Neural crest cell (in vitro differentiated cells): ENCODE results near the gene GAB2. TPM values are rescaled to one million over a fixed set of nuclear protein-coding genes. Genes with fewer than 3 reads are reported as not detected.

Experiments used
- DNase-seq: peaks from one replicate; pipeline ENCODE4 v3.0.0; 2021; ENCODE audit warnings: low read depth, mixed read lengths, low spot score
- H3K27ac Mint-ChIP-seq: one replicate; pipeline ENCODE4 v1.8.0; 2021; ENCODE audit warnings: mild to moderate bottlenecking, mixed read lengths; ENCODE audit not compliant: unreplicated experiment
- H3K27me3 Mint-ChIP-seq: 2 replicates; pipeline ENCODE4 v1.8.0; 2021; ENCODE audit warnings: low read depth, mild to moderate bottlenecking, mixed read lengths
- H3K36me3 Mint-ChIP-seq: 2 replicates; pipeline ENCODE4 v1.8.0; 2021; ENCODE audit warnings: low read depth, mild to moderate bottlenecking, mixed read lengths
- H3K4me1 Mint-ChIP-seq: 2 replicates; pipeline ENCODE4 v1.8.0; 2021; ENCODE audit warnings: mixed read lengths
- H3K4me3 Mint-ChIP-seq: one replicate; pipeline ENCODE4 v1.8.0; 2021; ENCODE audit warnings: mild to moderate bottlenecking, mixed read lengths
- H3K9me3 Mint-ChIP-seq: 2 replicates; pipeline ENCODE4 v1.8.0; 2021; ENCODE audit warnings: mixed read lengths
- total RNA-seq: library from RNA; stranded (reverse); gene quantifications from 2 replicates; pipeline ENCODE4 v1.2.1, GENCODE V29; 2021
- TF ChIP-seq, protein P1 (sequence below): fragments of 200-600 bp; sonication (generic); conservative IDR thresholded peaks from 2 replicates; pipeline ENCODE4 v1.5.0; 2021; ENCODE audit warnings: antibody characterized with exemption, mild to moderate bottlenecking

The GAB2 gene
- total RNA-seq, 1 donor from 2014 or later = 27.9 TPM

DNA sequence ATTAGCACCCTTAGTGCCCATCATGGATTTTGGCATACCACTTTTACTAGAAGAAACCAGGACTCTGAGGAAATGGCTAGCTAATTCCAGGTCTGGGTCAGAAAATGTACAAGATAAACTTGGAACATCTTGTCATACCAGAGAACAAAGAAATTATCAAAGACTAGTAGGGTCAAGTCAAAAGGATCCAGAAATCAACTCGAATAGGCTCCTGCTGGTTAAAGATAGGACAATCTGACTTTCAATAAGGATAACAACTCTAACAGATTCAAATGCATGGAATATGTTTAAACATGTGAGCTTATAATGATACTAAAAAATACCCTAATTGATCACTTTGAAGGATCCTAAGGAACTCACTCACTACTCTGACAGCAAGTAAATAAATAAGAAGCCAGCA lies 18.9 kb downstream of the GAB2 start:
- no peaks in the 10 kb centered on the region for H3K27me3 Mint-ChIP-seq
- peaks cover 19% of the 10 kb centered on the region for H3K4me1 Mint-ChIP-seq
- no peak overlapping the region for H3K27ac Mint-ChIP-seq
- TF ChIP-seq, protein P1, sequence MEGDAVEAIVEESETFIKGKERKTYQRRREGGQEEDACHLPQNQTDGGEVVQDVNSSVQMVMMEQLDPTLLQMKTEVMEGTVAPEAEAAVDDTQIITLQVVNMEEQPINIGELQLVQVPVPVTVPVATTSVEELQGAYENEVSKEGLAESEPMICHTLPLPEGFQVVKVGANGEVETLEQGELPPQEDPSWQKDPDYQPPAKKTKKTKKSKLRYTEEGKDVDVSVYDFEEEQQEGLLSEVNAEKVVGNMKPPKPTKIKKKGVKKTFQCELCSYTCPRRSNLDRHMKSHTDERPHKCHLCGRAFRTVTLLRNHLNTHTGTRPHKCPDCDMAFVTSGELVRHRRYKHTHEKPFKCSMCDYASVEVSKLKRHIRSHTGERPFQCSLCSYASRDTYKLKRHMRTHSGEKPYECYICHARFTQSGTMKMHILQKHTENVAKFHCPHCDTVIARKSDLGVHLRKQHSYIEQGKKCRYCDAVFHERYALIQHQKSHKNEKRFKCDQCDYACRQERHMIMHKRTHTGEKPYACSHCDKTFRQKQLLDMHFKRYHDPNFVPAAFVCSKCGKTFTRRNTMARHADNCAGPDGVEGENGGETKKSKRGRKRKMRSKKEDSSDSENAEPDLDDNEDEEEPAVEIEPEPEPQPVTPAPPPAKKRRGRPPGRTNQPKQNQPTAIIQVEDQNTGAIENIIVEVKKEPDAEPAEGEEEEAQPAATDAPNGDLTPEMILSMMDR = no peak
- no peak overlapping the region for H3K4me3 Mint-ChIP-seq
- no peaks in the 10 kb centered on the region for H3K9me3 Mint-ChIP-seq
- no peak for DNase-seq
- H3K36me3 Mint-ChIP-seq = peaks cover 4% of the 10 kb centered on the region

DNA sequence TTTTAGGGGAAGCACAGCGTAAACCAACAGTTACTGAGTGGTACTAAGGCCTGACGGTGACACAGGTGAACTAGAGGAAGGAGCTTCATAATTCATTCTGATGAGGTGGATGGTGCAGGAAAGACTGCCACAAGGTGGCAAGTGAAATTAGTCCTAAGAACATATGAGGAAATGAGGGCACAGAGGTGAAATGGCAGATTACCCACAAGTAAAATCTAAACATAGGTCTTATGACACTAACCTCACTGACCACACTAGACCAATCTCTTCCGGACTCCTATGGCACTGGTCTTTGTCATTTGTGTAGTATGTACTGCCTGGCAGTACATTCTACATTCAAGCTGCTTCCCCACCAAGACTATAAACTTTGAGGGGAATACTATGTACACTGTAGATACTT lies 20.2 kb downstream of the GAB2 start:
- no peaks in the 10 kb centered on the region for H3K9me3 Mint-ChIP-seq
- H3K36me3 Mint-ChIP-seq = no peaks in the 10 kb centered on the region
- no peak overlapping the region for H3K27ac Mint-ChIP-seq
- no peaks in the 10 kb centered on the region for H3K27me3 Mint-ChIP-seq
- TF ChIP-seq, protein P1 = no peak
- no peak for DNase-seq
- H3K4me1 Mint-ChIP-seq = peaks cover 28% of the 10 kb centered on the region
- no peak overlapping the region for H3K4me3 Mint-ChIP-seq

DNA sequence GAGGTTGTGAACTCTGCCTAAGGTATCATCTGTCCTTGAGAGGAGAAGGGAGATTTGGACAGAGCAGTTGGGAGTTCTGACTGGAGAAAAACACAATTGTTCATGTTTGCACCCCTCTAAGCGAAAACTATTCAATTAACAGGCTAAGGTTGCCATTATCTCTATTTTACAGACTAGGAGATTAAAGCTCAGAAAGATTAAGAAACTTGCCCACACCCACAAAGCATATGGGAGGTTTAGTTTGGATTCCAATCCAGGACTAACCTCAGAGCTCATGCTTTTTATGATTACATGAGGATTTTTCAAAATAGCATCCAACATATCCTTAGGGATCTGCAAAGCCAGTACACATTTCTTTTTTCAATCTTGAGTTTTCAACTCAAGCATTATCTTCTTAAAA lies 22.0 kb downstream of the GAB2 start:
- Mint-ChIP-seq H3K36me3 (no peaks in the 10 kb centered on the region), H3K4me3 (no peak overlapping the region), H3K27me3 (no peaks in the 10 kb centered on the region), H3K9me3 (peaks cover under 1% of the 10 kb centered on the region), H3K4me1 (peaks cover 24% of the 10 kb centered on the region), H3K27ac (no peak overlapping the region)
- no peak for DNase-seq
- TF ChIP-seq, protein P1 = no peak

DNA sequence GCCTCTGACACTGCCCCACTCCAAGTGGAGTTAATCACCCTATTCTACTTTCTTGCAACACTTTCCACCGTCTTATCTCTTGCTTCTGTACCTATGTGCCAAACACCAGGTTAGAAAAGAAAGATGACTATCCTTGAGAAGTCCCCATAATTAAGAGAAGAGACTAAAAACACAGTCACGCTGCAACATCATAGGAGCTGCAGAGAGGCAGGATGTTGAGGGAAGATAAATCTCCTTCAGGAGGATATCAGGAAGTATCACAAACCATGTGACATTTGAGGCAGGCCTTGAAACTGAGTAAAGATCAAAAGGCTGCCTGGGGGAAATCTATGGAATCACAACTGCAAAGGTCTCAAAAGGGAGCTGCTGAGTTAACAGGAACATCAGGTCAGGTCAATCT lies 24.8 kb downstream of the GAB2 start:
- Mint-ChIP-seq H3K27me3 (no peaks in the 10 kb centered on the region), H3K4me1 (peaks cover 20% of the 10 kb centered on the region), H3K4me3 (no peak overlapping the region), H3K9me3 (peaks cover 2% of the 10 kb centered on the region), H3K36me3 (peaks cover 3% of the 10 kb centered on the region), H3K27ac (no peak overlapping the region)
- TF ChIP-seq, protein P1 = no peak
- no peak for DNase-seq

DNA sequence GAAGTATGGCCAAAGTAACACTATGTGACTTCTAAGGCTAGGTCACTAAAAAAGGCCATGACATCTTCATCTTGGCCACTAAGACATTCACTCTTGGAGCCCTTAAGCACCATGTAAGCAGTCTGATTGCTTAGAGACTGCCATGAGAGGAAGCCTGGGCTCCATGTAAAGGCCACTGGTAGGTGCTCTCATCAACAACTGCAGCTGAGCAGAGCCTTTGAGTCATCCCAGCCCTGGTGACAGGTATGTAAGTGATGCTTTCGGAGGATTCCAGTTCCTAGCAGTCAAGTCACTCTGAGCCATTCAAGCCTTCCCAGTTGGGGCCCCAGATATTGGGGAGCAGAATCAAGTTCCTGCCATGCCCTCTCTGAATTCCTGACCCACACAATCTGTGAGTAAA lies 26.2 kb downstream of the GAB2 start:
- peaks cover 6% of the 10 kb centered on the region for H3K9me3 Mint-ChIP-seq
- no peak for DNase-seq
- TF ChIP-seq, protein P1 = no peak
- no peaks in the 10 kb centered on the region for H3K27me3 Mint-ChIP-seq
- peaks cover 20% of the 10 kb centered on the region for H3K4me1 Mint-ChIP-seq
- no peak overlapping the region for H3K4me3 Mint-ChIP-seq
- peaks cover 9% of the 10 kb centered on the region for H3K36me3 Mint-ChIP-seq
- H3K27ac Mint-ChIP-seq = no peak overlapping the region

DNA sequence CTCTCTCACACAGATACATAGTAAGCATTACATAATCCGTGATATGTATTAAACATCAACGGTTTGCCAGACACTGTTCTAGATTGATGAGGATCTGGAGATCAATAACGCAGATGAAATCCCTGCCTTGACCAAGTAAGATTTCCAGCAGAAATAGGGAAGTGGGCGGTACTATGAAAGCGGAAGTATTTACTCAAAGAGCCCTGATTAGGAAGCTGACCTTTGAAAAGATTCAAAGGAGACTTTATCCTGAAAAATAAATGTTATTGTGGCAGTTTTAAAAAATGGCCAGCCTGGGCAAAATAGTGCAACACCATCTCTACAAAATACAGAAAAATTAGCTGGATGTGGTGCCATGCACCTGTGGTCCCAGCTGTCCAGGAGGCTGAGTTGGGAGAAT lies 26.8 kb downstream of the GAB2 start:
- Mint-ChIP-seq H3K4me3 (no peak overlapping the region), H3K36me3 (peaks cover 14% of the 10 kb centered on the region), H3K27ac (no peak overlapping the region), H3K4me1 (peaks cover 20% of the 10 kb centered on the region), H3K9me3 (peaks cover 6% of the 10 kb centered on the region), H3K27me3 (no peaks in the 10 kb centered on the region)
- TF ChIP-seq, protein P1 = no peak
- DNase-seq = no peak
